GM19351 (cell line): ENCODE results near the gene PCAT6.
A peak's percentile ranks its signal among the peaks of the same experiment; 100 is the strongest.

Experiments
- ATAC-seq: cut with Tn5 transposase; IDR thresholded peaks from one replicate; pipeline ENCODE4 v1.9.1; 2021; ENCODE audit warnings: mild to moderate bottlenecking, moderate library complexity; ENCODE audit not compliant: unreplicated experiment

Gene PCAT6

GRCh38 chr1:202844259-202844658, 33.5 kb downstream of the PCAT6 start:
- no peak for ATAC-seq

- ATAC-seq, result no peak
These were observed 34.2 kb downstream of the PCAT6 start for GRCh38 chr1:202844935-202845334.

DNA sequence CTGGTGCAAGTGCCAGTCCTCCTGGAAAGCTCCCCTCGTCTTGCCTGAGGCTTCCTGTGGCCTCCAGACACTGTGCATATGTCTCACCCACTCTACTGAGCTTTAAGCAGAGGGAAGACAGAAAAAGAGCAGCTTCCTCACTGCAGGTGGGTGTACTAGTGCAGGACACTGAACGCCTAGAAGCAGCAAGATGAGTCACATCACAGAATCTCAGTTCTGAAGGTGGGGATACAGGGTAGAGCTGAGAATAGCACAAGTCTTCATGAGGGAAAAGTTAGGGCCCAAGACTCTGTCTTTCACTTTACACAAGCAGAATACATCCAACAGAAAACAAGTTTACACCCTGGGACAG, 37.4 kb downstream of the PCAT6 start:
- peak; percentile 92 for ATAC-seq

DNA sequence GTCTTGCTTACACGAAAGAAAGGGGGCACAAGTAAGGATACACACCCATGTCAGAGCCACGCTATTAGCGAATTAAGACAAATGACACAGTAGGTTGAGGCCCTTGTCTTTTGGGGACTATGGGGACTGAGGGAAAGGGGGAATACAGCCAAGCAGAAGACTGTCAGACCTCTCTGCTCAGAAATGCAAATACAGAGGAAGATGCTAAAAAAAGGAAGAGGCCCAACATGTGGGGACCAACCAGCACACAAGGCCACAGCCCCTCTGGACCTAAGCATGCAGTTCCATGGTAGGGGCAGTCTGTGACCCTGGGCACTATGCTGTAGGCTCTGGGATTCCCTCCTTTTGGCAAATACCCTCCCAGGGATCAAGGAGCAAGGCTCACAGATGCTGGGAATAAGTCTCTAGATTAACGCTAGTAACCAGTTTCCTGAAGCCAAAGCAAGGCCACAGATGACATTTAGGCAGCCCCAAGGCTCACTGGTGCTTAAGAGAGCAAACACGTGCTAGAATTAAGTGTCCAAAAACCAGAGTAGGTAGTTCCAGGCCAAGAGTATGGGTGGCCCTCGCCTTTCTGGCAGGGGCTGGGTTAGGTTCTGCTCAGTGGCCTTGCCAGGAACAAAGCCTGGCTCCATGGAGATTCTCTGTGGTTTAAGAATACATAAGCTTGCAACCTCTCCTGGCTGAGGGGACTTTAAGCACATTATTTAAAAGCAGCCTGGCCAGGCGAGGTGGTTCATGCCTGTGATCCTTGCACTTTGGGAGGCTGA, 40.0 kb downstream of the PCAT6 start:
- ATAC-seq, result no peak

DNA sequence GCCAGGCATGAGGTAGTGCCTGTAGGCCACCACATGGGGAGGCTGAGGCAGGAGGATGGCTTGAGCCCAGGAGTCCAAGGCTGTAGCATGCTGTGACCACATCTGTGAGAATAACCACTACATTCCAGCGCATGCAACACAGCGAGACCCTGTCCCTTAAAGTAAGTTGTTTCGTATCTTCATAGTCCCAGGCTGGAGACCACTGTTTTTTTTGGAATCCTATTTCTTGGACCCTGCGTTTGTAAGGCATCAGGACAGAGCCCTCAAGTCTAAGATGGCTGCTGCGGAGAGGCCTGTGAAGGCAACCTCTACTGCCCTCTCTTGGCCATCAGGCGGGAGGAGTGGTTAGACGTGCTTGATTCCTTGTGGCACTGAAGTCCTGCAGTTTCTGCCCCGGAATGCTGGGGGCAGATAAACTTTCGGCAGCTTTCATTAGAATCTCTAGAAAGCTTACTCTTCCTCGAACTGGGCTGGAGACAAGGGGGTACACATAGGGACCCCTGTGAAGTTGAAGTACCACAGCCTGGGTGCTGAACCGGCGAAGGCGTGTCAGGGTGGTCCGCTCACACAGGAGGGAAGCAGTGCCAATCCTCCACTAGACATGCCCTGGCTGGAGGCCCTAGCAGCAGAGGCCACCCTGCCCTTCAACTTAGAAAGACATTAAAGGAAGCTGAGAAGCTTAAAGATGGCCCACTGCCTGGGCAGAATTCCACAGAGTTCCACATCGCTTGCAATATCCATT, 41.6 kb downstream of the PCAT6 start:
- ATAC-seq, result no peak

DNA sequence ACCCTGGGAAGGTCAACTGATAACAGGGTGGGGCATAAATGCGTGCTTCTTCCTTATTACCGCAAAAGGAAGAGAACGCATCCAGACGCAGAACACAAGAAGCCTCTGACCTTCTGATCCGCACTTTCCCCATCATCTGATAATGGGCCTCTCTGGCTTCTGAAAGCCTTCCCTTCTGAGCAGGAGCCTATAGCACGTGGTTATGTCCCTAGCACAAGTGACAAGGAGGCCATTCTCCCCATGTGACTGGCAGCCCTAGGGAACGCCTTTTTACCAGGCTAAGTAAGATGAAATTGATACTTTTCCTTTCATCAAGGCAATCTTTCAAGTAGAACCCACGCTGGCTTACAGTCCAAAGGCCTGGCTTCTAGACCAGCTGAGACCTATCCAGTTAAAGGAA, 44.0 kb downstream of the PCAT6 start:
- ATAC-seq, result no peak

DNA sequence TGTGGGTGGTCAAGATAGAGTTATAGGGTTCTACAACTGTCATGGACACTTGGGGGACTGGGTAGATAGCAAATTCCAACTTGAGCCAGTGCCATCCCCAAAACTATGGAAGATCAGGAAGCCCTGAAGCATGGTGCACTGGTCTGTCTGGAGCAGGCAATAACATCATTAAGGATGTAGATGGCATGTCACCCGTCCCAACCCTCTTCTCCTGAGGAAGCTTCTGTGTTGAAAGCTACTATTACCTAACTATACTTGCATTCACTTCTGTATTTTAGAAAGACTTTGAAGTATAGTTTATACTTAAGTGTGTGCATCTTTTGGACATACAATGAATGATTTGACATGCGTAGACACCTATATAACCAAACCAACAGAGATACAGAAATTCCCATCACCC, 45.3 kb downstream of the PCAT6 start:
- ATAC-seq, result no peak

- ATAC-seq, result no peak
These were observed 46.4 kb downstream of the PCAT6 start for GRCh38 chr1:202857136-202857610.

- no peak for ATAC-seq
These were observed 47.6 kb downstream of the PCAT6 start for GRCh38 chr1:202858331-202858730.

DNA sequence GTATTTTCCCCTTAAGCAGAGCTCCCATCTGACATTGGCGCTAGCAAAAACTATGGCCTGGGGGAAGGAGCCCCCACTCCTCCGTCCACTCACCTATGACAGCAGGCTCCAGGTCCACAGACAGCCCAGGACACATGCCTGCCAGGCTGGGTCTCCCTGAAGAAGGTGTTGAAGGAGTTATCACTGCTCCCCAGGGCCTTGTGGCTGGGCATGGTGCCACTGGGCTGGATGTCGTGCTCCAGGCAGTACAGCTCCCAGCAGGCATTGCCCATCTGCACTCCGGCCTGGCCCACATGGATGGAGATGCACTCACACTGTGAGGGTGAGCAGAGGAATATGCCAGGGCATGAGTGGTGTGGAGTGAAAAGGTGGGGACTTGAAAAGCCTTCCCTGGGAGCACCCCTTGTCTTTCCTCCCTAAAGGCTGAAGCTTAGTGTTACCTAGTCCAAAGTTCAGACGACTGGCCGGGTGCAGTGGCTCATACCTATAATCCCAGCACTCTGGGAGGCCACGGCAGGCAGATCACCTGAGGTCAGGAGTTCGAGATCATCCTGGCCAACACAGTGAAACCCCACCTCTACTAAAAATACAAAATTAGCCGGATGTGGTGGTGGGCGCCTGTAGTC, 48.1 kb downstream of the PCAT6 start:
- ATAC-seq, result no peak

DNA sequence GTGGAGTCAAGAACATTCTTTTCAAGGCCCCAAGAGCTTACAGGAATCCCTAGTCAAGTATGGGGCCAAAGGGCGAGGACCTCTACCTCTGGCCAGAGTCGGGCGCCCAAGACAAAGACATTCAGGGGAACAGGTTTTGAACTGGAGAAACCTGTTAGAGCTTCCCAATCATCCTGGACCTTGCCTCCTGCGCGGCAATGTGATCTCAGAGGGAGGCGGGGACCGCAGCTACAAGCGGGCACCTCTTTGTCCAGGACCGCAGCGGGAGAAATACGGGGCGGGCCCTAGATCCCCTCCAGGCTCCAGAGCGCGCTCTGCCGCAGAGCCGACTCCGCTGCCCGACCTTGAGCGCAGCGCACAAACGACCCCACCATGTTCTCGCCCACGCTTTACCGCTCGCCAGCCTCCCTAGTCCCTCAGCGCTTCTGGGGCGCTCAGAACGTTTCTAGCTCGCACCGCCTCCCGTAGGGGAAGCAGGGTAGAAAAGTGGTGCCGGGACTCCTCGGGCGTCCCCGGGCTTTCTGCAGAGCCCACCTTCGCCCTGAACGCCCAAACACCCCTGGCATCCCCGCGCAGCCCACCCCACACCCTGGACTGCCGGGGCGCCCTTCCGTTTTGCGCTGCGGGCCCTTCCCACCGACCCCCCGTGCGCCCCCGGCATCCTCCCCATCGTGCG, 50.1 kb downstream of the PCAT6 start:
- ATAC-seq, result peak; percentile 34
